Heart right ventricle (tissue), 16 donors: Measurements from ENCODE around the gene CELSR3. TPM values are rescaled to one million over a fixed set of nuclear protein-coding genes. Genes with fewer than 3 reads are reported as not detected.

Experiments
- ATAC-seq, 8 donors: fragments of 200-7000 bp; cut with Tn5 transposase; one replicate each; pipeline ENCODE4 v1.9.1; 2020; ENCODE audit warnings: mild to moderate bottlenecking in 8 of 8, moderate library complexity in 8 of 8, moderate number of reproducible peaks in 1 of 8
- DNase-seq, 2 donors: peaks; one replicate each; pipeline ENCODE4 v3.0.0-alpha.2; 2020
- H3K27ac ChIP-seq, 10 donors: fragments of 200-600 bp; sonication (generic) in 2 of 10; one replicate each; pipeline versions ENCODE4 v1.5.0 to v1.8.0; 2020 to 2022; ENCODE audit warnings: mild to moderate bottlenecking in 3 of 10
- H3K27me3 ChIP-seq, 7 donors: fragments of 200-600 bp; one replicate each; pipeline ENCODE4 v1.8.0; 2021 to 2022; ENCODE audit warnings: mild to moderate bottlenecking in 2 of 7
- H3K36me3 ChIP-seq, 9 donors: fragments of 200-600 bp; sonication (generic) in 1 of 9; one replicate each; pipeline versions ENCODE4 v1.5.0 to v1.8.0; 2020 to 2022; ENCODE audit warnings: mild to moderate bottlenecking in 2 of 9
- H3K4me1 ChIP-seq, 9 donors: fragments of 200-600 bp; sonication (generic) in 1 of 9; one replicate each; pipeline versions ENCODE4 v1.5.0 to v1.8.0; 2020 to 2022; ENCODE audit warnings: mild to moderate bottlenecking in 4 of 9
- H3K4me3 ChIP-seq, 10 donors: fragments of 200-600 bp; sonication (generic) in 2 of 10; one replicate each; pipeline versions ENCODE4 v1.5.0 to v1.8.0; 2020 to 2022; ENCODE audit warnings: mild to moderate bottlenecking in 7 of 10, moderate library complexity in 2 of 10
- H3K9me3 ChIP-seq, 11 donors: fragments of 200-600 bp in 10 of 11; sonication (generic) in 2 of 11; one replicate each; pipeline versions ENCODE4 v1.5.0 to v1.8.0; 2013 to 2022; ENCODE audit warnings: mild to moderate bottlenecking in 2 of 11, control low read depth in 1 of 11, moderate library complexity in 1 of 11
- WGBS, 2 donors: extraction: QIAGEN DNeasy Blood & Tissue Kit; methylation state at CpG; one replicate each; pipeline ENCODE4 v1.1.7; 2013; ENCODE audit warnings: inconsistent platforms in 1 of 2; 5-methylcytosine and 5-hydroxymethylcytosine counted together
- intact Hi-C, 10 donors: fragments of 100-400 bp; cut with DNase I; formaldehyde crosslinking; loops; one replicate each; pipeline versions ENCODE4 v1.11.1 to v1.14.2; 2022
- microRNA-seq, 2 donors: library from miRNA; unstranded; fragments of <30 nt; microRNA quantifications; one replicate each; pipeline ENCODE4 v1.2.0, GENCODE V29; 2021
- polyA plus RNA-seq, 2 donors: library from polyadenylated mRNA; stranded (reverse); fragments of 200-250 nt; gene quantifications; one replicate each; pipeline ENCODE4 v1.2.3, GENCODE V29; 2013
- total RNA-seq, 10 donors: library from RNA; stranded (reverse); fragmentation: NEBNext Ultra II Directional in 3 of 10; extraction: Animal tissue kit (Norgen Biotek cat#: 25700) in 3 of 10; gene quantifications; one replicate each; pipeline versions ENCODE4 v1.2.1 to v1.2.4, GENCODE V29; 2021 to 2023
- TF ChIP-seq, protein P1 (sequence below), 9 donors: fragments of 200-600 bp; sonication (generic) in 2 of 9; IDR thresholded peaks; one replicate each; pipeline versions ENCODE4 v1.5.0 to v1.8.0; 2021 to 2022; ENCODE audit warnings: antibody characterized with exemption in 9 of 9, mild to moderate bottlenecking in 5 of 9, moderate library complexity in 1 of 9
- donor health status: Arrhythmogenic right ventricular cardiomyopathy.
- donor health status: ischemic (EF 13 %, LVEDD 7.1; RV severe dilation, severe dysfunction).
- donor health status: healthy with polysubstance abuse.
- donor health status: DM: no; HTN: yes; CAD: no.
- donor health status: DM: no; HTN: no; CAD: no.
- donor health status: ischemic (EF 25% LVEDD 6.9; RV normal size, moderate dysfunction).
- donor health status: ischemic (EF 25% LVEDD 5.7; RV mildly dilated, moderate dysfunction).
- donor health status: healthy.
- donor health status: DM: yes; HTN: yes; CAD: no.
- donor health status: Ischemic cardiomyopathy.
- donor health status: ischemic (EF 35%, LVEDD 5.7; RV mildly dilated, moderate dysfunction).
- donor health status: nonischemic (EF 11% LVEDD 7.7; RV severe dilation, severe dysfunction).
- donor health status: DM: yes; HTN: yes; CAD: no.
- donor health status: PGD.
- donor health status: ischemic (EF 29% LVEDD 5.4; RV normal size, mild dysfunction).
- donor health status: nonischemic (EF 23%, LVEDD 6.1; RV moderate dilation, normal function).

The CELSR3 gene
- total and polyA plus RNA-seq, 12 donors: 0.10 to 0.44 (median 0.17) TPM

DNA sequence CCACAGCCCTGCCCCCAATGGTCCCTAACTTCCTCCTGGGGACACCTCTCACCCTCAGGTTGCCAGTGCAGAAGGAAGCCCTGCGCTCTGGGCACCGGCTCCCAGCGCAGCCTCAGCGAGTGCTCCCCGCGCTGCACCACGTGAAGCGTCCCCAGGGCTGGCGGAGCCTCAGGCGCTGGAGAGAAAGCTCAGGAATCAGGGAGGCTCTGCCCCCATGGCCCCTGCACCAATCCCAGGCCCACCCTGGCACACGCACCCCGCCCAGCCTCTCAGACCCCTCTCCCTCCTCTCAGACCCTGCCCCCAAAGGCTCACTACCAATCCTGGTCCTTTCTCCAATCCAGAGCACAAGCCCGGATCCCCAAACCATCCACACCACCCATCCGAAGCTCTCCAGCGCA, 74.5 kb downstream of the CELSR3 start:
- Histone ChIP-seq H3K9me3 (no peaks in the 10 kb centered on the region), H3K4me3 (no peak overlapping the region), H3K27me3 (no peaks in the 10 kb centered on the region), H3K4me1 (no peaks in the 10 kb centered on the region), H3K36me3 (peaks cover 0 to 29% (median 0%) of the 10 kb centered on the region in 9 donors), H3K27ac (no peak overlapping the region)
- TF ChIP-seq, protein P1, sequence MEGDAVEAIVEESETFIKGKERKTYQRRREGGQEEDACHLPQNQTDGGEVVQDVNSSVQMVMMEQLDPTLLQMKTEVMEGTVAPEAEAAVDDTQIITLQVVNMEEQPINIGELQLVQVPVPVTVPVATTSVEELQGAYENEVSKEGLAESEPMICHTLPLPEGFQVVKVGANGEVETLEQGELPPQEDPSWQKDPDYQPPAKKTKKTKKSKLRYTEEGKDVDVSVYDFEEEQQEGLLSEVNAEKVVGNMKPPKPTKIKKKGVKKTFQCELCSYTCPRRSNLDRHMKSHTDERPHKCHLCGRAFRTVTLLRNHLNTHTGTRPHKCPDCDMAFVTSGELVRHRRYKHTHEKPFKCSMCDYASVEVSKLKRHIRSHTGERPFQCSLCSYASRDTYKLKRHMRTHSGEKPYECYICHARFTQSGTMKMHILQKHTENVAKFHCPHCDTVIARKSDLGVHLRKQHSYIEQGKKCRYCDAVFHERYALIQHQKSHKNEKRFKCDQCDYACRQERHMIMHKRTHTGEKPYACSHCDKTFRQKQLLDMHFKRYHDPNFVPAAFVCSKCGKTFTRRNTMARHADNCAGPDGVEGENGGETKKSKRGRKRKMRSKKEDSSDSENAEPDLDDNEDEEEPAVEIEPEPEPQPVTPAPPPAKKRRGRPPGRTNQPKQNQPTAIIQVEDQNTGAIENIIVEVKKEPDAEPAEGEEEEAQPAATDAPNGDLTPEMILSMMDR (IDR thresholded peaks at IDR 0.05): no peak
- ATAC-seq (no peak), DNase-seq (no peak)
- intact Hi-C loops: no loop called here
- WGBS, 2 donors: 72 to 75% methylated on average over 15 of the region's 15 CpGs

DNA sequence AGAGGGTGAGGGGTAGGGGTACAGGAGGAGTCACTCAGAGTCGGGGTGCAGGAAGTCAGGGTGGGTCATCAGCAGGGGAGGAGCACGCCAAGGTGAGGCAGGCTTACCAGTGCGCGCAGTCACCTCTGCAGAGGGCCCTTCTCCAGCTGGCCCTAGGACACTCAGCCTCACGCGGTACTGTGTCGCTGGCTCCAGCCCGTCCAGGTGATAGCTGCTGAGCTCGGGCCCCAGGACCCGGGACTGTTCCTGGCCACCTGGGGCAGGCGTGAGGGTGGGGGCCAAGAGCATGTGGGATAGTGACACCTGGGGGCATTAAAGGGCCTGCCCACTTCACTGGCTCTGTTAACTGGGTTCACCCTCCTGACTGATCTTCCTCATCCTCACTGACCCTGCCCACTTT, 75.0 kb downstream of the CELSR3 start:
- Histone ChIP-seq H3K4me1 (no peaks in the 10 kb centered on the region), H3K4me3 (no peak overlapping the region), H3K27ac (no peak overlapping the region), H3K9me3 (no peaks in the 10 kb centered on the region), H3K36me3 (peaks cover 0 to 34% (median 0%) of the 10 kb centered on the region in 9 donors), H3K27me3 (no peaks in the 10 kb centered on the region)
- ATAC-seq (no peak), DNase-seq (no peak)
- TF ChIP-seq, protein P1 (IDR thresholded peaks at IDR 0.05): no peak
- WGBS, 2 donors: 81 to 83% methylated on average over 11 of the region's 11 CpGs
- intact Hi-C loops: no loop called here

Small RNAs within 50 kb of the gene (microRNA-seq; reads per million reads assigned to microRNA genes)
- gene MIR4793: 0 reads per million in 2 donors

Other genes with a start within 250 kb of the CELSR3 start
- 10 to 100 TPM; 27.7 to 67.3 (median 32.4) TPM for gene PLXNB1, start 232.8 kb downstream of the CELSR3 start, total RNA-seq
- 100 to 1,000 TPM in 1 of 2 donors, 10 to 100 TPM in 1; 30.1 to 135 TPM for gene PLXNB1, start 232.8 kb downstream of the CELSR3 start, polyA plus RNA-seq
- gene CCDC51, start 222.8 kb downstream of the CELSR3 start, total RNA-seq: 10 to 100 TPM in 8 of 10 donors, 1 to 10 TPM in 2; 9.5 to 14.3 (median 12.2) TPM
- gene CCDC51, start 222.8 kb downstream of the CELSR3 start, polyA plus RNA-seq: 10 to 100 TPM in 1 of 2 donors, 1 to 10 TPM in 1; 4.7 to 11.0 TPM
- 100 to 1,000 TPM; 140 to 227 (median 193) TPM for gene TMA7, start 222.6 kb downstream of the CELSR3 start, total RNA-seq
- gene TMA7, start 222.6 kb downstream of the CELSR3 start, polyA plus RNA-seq: 1,000 to 10,000 TPM in 1 of 2 donors, 100 to 1,000 TPM in 1; 365 to 1,063 TPM
- 1 to 10 TPM; 2.2 to 5.4 (median 3.8) TPM for gene ATRIP, start 216.1 kb downstream of the CELSR3 start, total RNA-seq
- gene ATRIP, start 216.1 kb downstream of the CELSR3 start, polyA plus RNA-seq: 1 to 10 TPM; 4.5 to 5.1 TPM
- 10 to 100 TPM; 36.8 to 95.3 (median 52.9) TPM for gene SHISA5, start 158.7 kb downstream of the CELSR3 start, total RNA-seq
- 10 to 100 TPM; 34.6 to 68.7 TPM for gene SHISA5, start 158.7 kb downstream of the CELSR3 start, polyA plus RNA-seq
- 1 to 10 TPM in 6 of 10 donors, under 1 TPM in 4; 0.40 to 7.7 (median 1.5) TPM for gene PFKFB4, start 106.1 kb downstream of the CELSR3 start, total RNA-seq
- 1 to 10 TPM in 1 of 2 donors, under 1 TPM in 1; 0.74 to 1.0 TPM for gene PFKFB4, start 106.1 kb downstream of the CELSR3 start, polyA plus RNA-seq
- under 1 TPM in 4 of 10 donors, not detected in 6; 0.19 to 0.77 (median 0.28) TPM for gene UCN2, start 99.1 kb downstream of the CELSR3 start, total RNA-seq
- under 1 TPM; 0.06 to 0.22 TPM for gene UCN2, start 99.1 kb downstream of the CELSR3 start, polyA plus RNA-seq
- 10 to 100 TPM in 8 of 10 donors, 1 to 10 TPM in 2; 6.1 to 24.0 (median 12.6) TPM for gene COL7A1, start 67.6 kb downstream of the CELSR3 start, total RNA-seq
- gene COL7A1, start 67.6 kb downstream of the CELSR3 start, polyA plus RNA-seq: 10 to 100 TPM in 1 of 2 donors, 1 to 10 TPM in 1; 7.7 to 63.5 TPM
- 1,000 to 10,000 TPM in 9 of 10 donors, 100 to 1,000 TPM in 1; 723 to 1,173 (median 1,035) TPM for gene UQCRC1, start 53.2 kb downstream of the CELSR3 start, total RNA-seq
- gene UQCRC1, start 53.2 kb downstream of the CELSR3 start, polyA plus RNA-seq: 1,000 to 10,000 TPM in 1 of 2 donors, 100 to 1,000 TPM in 1; 859 to 1,330 TPM
- not detected for gene TMEM89, start 41.1 kb downstream of the CELSR3 start, total RNA-seq
- not detected for gene TMEM89, start 41.1 kb downstream of the CELSR3 start, polyA plus RNA-seq
- 10 to 100 TPM in 6 of 10 donors, 1 to 10 TPM in 4; 5.2 to 17.7 (median 10.2) TPM for gene SLC26A6, start 27.4 kb downstream of the CELSR3 start, total RNA-seq
- gene SLC26A6, start 27.4 kb downstream of the CELSR3 start, polyA plus RNA-seq: 10 to 100 TPM; 11.3 to 25.4 TPM
- 10 to 100 TPM in 9 of 10 donors, 1 to 10 TPM in 1; 9.4 to 21.1 (median 15.1) TPM for gene NCKIPSD, start 23.0 kb upstream of the CELSR3 start, total RNA-seq
- gene NCKIPSD, start 23.0 kb upstream of the CELSR3 start, polyA plus RNA-seq: 10 to 100 TPM; 13.0 to 14.3 TPM
- gene IP6K2, start 54.3 kb upstream of the CELSR3 start, total RNA-seq: 10 to 100 TPM; 16.7 to 28.9 (median 19.5) TPM
- 10 to 100 TPM; 40.4 to 81.7 TPM for gene IP6K2, start 54.3 kb upstream of the CELSR3 start, polyA plus RNA-seq
- gene PRKAR2A, start 185.0 kb upstream of the CELSR3 start, total RNA-seq: 10 to 100 TPM; 42.8 to 55.7 (median 44.8) TPM
- 10 to 100 TPM; 11.3 to 13.3 TPM for gene PRKAR2A, start 185.0 kb upstream of the CELSR3 start, polyA plus RNA-seq
- gene SLC25A20, start 236.0 kb upstream of the CELSR3 start, total RNA-seq: 100 to 1,000 TPM in 1 of 10 donors, 10 to 100 TPM in 9; 42.5 to 129 (median 82.6) TPM
- gene SLC25A20, start 236.0 kb upstream of the CELSR3 start, polyA plus RNA-seq: 10 to 100 TPM; 36.7 to 45.7 TPM